Measurements from ENCODE around the gene DBP.

DNA sequence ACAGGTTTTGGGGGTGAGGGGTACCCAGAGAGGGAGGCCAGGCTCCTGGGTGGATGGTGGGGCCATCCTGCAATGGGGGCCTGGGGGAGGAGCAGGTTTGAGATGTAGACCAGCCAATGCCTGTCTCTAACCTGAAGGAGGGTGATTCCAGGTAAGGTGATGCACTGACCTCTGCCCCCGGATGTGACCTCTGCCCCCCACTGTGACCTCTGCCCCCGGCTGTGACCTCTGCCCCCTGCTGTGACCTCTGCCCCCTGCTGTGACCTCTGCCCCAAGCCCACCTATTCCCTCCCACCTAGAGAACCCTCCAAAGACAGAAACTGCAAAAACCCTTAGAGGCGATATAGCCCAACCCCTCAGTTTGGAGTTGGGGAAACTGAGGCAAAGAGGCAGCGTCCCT, 40.9 kb downstream of the DBP start:
- no peak for TF ChIP-seq EP300 (IDR thresholded peaks at IDR 0.05)
- TF ChIP-seq, protein P1, sequence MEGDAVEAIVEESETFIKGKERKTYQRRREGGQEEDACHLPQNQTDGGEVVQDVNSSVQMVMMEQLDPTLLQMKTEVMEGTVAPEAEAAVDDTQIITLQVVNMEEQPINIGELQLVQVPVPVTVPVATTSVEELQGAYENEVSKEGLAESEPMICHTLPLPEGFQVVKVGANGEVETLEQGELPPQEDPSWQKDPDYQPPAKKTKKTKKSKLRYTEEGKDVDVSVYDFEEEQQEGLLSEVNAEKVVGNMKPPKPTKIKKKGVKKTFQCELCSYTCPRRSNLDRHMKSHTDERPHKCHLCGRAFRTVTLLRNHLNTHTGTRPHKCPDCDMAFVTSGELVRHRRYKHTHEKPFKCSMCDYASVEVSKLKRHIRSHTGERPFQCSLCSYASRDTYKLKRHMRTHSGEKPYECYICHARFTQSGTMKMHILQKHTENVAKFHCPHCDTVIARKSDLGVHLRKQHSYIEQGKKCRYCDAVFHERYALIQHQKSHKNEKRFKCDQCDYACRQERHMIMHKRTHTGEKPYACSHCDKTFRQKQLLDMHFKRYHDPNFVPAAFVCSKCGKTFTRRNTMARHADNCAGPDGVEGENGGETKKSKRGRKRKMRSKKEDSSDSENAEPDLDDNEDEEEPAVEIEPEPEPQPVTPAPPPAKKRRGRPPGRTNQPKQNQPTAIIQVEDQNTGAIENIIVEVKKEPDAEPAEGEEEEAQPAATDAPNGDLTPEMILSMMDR (IDR thresholded peaks at IDR 0.05) = no peak
- no peak for TF ChIP-seq POLR2A (IDR thresholded peaks at IDR 0.05)

All from sigmoid colon (tissue), 4 donors.